ENCODE data around the gene GFOD1.

- TF ChIP-seq POLR2A (IDR thresholded peaks at IDR 0.05; ENCODE audit: low read depth, low read length) = no peak
- TF ChIP-seq CTCF (conservative IDR thresholded peaks at IDR 0.05; ENCODE audit: low read depth, low read length) = no peak
- no peak for TF ChIP-seq FOS (IDR thresholded peaks at IDR 0.05; ENCODE audit: low read depth, low read length)
- TF ChIP-seq CEBPB (IDR thresholded peaks at IDR 0.05; ENCODE audit: low read depth, low read length) = no peak
- no peak for TF ChIP-seq RAD21 (IDR thresholded peaks at IDR 0.05; ENCODE audit: low read length)
Observed at GRCh38 chr6:13375360-13375878, 112.0 kb downstream of the GFOD1 start.
